CD4-positive, alpha-beta T cell (primary cell): ENCODE measurements around the gene LDLR. TPM values are rescaled to one million over a fixed set of nuclear protein-coding genes. Genes with fewer than 3 reads are reported as not detected.
"Not testable (repeated sequence)": the region's sequence is repeated elsewhere in the genome, so short reads cannot be mapped to it uniquely, and the experiment has no call there.

Source experiments
- ATAC-seq: fragments of 200-7000 bp; cut with Tn5 transposase; one replicate; pipeline ENCODE4 v1.10.0; 2022; ENCODE audit warnings: mild to moderate bottlenecking; ENCODE audit not compliant: poor library complexity
- CTCF ChIA-PET: fragments of 350-600 bp; sonication (Branson Sonifier 250); formaldehyde crosslinking; loops from one replicate; lab custom pipeline; 2021; ENCODE audit warnings: antibody characterized with exemption, inconsistent platforms; lab: Charles Lee
- POLR2A ChIA-PET: fragments of 350-600 bp; sonication (Branson Sonifier 250); formaldehyde crosslinking; loops from one replicate; lab custom pipeline; 2021; ENCODE audit warnings: antibody characterized with exemption, inconsistent platforms; lab: Charles Lee
- DNase-seq, 14 experiments: peaks; one replicate each; pipeline ENCODE4 v3.0.0-alpha.2; 2013 to 2020; ENCODE audit warnings: mixed read lengths in 2 of 14
- H3K27ac ChIP-seq, 2 donors: one replicate each; pipeline versions ENCODE4 v1.5.1 to v1.7.0; 2013; ENCODE audit warnings: low read length in 2 of 2, low read depth in 1 of 2, mild to moderate bottlenecking in 1 of 2
- H3K27me3 ChIP-seq, 2 experiments: 1 replicate in 1 of 2; 2 replicates in 1 of 2; pipeline versions ENCODE4 v1.6.1 to v1.7.0; 2013; ENCODE audit warnings: low read length in 2 of 2, control low read depth in 1 of 2, mild to moderate bottlenecking in 1 of 2, moderate library complexity in 1 of 2; ENCODE audit not compliant: insufficient read depth in 2 of 2, control insufficient read depth in 1 of 2
- H3K36me3 ChIP-seq: one replicate; pipeline ENCODE4 v1.6.1; 2013; ENCODE audit warnings: low read length, control low read depth; ENCODE audit not compliant: insufficient read depth
- H3K4me1 ChIP-seq: one replicate; pipeline ENCODE4 v1.6.1; 2013; ENCODE audit warnings: low read length, control low read depth; ENCODE audit not compliant: insufficient read depth
- H3K4me3 ChIP-seq: one replicate; pipeline ENCODE4 v1.5.1; 2013; ENCODE audit warnings: mild to moderate bottlenecking, low read length, moderate library complexity
- H3K9me3 ChIP-seq, 2 experiments: 1 replicate in 1 of 2; 2 replicates in 1 of 2; pipeline versions ENCODE4 v1.6.1 to v1.7.0; 2013; ENCODE audit warnings: low read length in 2 of 2, mild to moderate bottlenecking in 2 of 2, control low read depth in 1 of 2, moderate library complexity in 1 of 2; ENCODE audit not compliant: control insufficient read depth in 1 of 2, insufficient read depth in 1 of 2
- H3K27ac Mint-ChIP-seq: one replicate; pipeline ENCODE4 v1.8.0; 2020; ENCODE audit warnings: mixed read lengths
- H3K27me3 Mint-ChIP-seq: one replicate; pipeline ENCODE4 v1.8.0; 2021; ENCODE audit warnings: mixed read lengths
- H3K36me3 Mint-ChIP-seq: one replicate; pipeline ENCODE4 v1.8.0; 2021; ENCODE audit warnings: low read depth, mixed read lengths
- H3K4me1 Mint-ChIP-seq: one replicate; pipeline ENCODE4 v1.8.0; 2021; ENCODE audit warnings: low read depth, mixed read lengths
- H3K4me3 Mint-ChIP-seq: one replicate; pipeline ENCODE4 v1.8.0; 2020; ENCODE audit warnings: mild to moderate bottlenecking, mixed read lengths
- H3K9me3 Mint-ChIP-seq: one replicate; pipeline ENCODE4 v1.8.0; 2020; ENCODE audit warnings: mixed read lengths
- CTCF ChIP-seq: fragments of 200-600 bp; IDR thresholded peaks from one replicate; pipeline ENCODE4 v1.8.0; 2022; ENCODE audit warnings: antibody characterized with exemption, mild to moderate bottlenecking
- intact Hi-C, 2 experiments: fragments of 100-400 bp; cut with DNase I in 1 of 2; cut with micrococcal nuclease in 1 of 2; formaldehyde crosslinking; loops; one replicate each; pipeline versions ENCODE4 v1.15.1 to v1.9.0; 2023 to 2025; cut with DNase I, micrococcal nuclease
- total RNA-seq, 174 experiments: library from RNA in 2 of 174; stranded (reverse) in 2 of 174; gene quantifications; one replicate each; pipeline ENCODE4 v1.2.3 and lab custom pipeline; 2021 to 2026

LDLR gene
- total RNA-seq, 2 experiments from 2014 or later, result 32.5 to 34.0 TPM

- no peaks in the 10 kb centered on the region for H3K27me3 ChIP-seq
- peaks cover 57% of the 10 kb centered on the region for H3K36me3 ChIP-seq
- ATAC-seq (no peak), DNase-seq (no peak)
- Mint-ChIP-seq H3K36me3 (peaks cover 37% of the 10 kb centered on the region), H3K27me3 (no peaks in the 10 kb centered on the region), H3K4me1 (no peaks in the 10 kb centered on the region), H3K4me3 (no peak overlapping the region), H3K27ac (no peak overlapping the region), H3K9me3 (no peaks in the 10 kb centered on the region)
- H3K27ac ChIP-seq, result no peak overlapping the region
- H3K4me3 ChIP-seq, result no peak overlapping the region
- H3K9me3 ChIP-seq, result no peaks in the 10 kb centered on the region
- intact Hi-C loops, result no loop called here
- TF ChIP-seq CTCF, result no peak
- peaks cover 8% of the 10 kb centered on the region for H3K4me1 ChIP-seq
- ChIA-PET CTCF (no interaction called here), POLR2A (no interaction called here)
Measured at GRCh38 chr19:11123114-11123513, 33.9 kb downstream of the LDLR start.

- ATAC-seq, H3K4me1 ChIP-seq, H3K27ac ChIP-seq, CTCF ChIA-PET, H3K27me3 Mint-ChIP-seq, DNase-seq, H3K4me3 Mint-ChIP-seq, H3K4me3 ChIP-seq, intact Hi-C loops, H3K27ac Mint-ChIP-seq, H3K4me1 Mint-ChIP-seq, H3K27me3 ChIP-seq, POLR2A ChIA-PET, H3K9me3 ChIP-seq, H3K9me3 Mint-ChIP-seq: not testable (repeated sequence)
- H3K36me3 ChIP-seq, result peaks cover 57% of the 10 kb centered on the region
- H3K36me3 Mint-ChIP-seq, result peaks cover 33% of the 10 kb centered on the region
Measured at GRCh38 chr19:11124157-11124556, 34.9 kb downstream of the LDLR start.

GRCh38 chr19:11125994-11126685, 36.9 kb downstream of the LDLR start:
- H3K36me3 ChIP-seq, result peaks cover 56% of the 10 kb centered on the region
- Mint-ChIP-seq H3K9me3 (no peaks in the 10 kb centered on the region), H3K4me3 (no peak overlapping the region), H3K36me3 (peaks cover 34% of the 10 kb centered on the region), H3K27me3 (no peaks in the 10 kb centered on the region), H3K27ac (no peak overlapping the region), H3K4me1 (no peaks in the 10 kb centered on the region)
- no peak overlapping the region for H3K4me3 ChIP-seq
- H3K4me1 ChIP-seq, result peaks cover 12% of the 10 kb centered on the region
- ChIA-PET CTCF (interaction anchor here (0.6 to 2.9 kb wide), 22 partner anchors 9 to 93 kb away, joined by 3 to 38 read pairs (median 5); partner anchors contain the start of genes LDLR and SPC24), POLR2A (interaction anchor here (0.7 to 1.2 kb wide), 3 partner anchors 37 to 285 kb away, joined by 3 to 10 read pairs (median 5); partner anchors contain the start of gene LDLR)
- peak; percentile 64 for ATAC-seq
- TF ChIP-seq CTCF, result peak; percentile 82
- intact Hi-C loops, result loop anchor here (1.0 to 5.0 kb wide), 3 partner anchors 34 to 90 kb away; partner anchors contain the start of gene LDLR (in 1 of the 2)
- DNase-seq, result peak; percentile 65 to 88 (median 74)
- no peaks in the 10 kb centered on the region for H3K27me3 ChIP-seq
- no peak overlapping the region for H3K27ac ChIP-seq
- H3K9me3 ChIP-seq, result no peaks in the 10 kb centered on the region
